T47D (cell line): ENCODE results near the gene MZT2A.
"Not testable (repeated sequence)": the region's sequence is repeated elsewhere in the genome, so short reads cannot be mapped to it uniquely, and the experiment has no call there.

Source experiments
- DNase-seq, 2 experiments: peaks; one replicate each; pipeline versions ENCODE4 v3.0.0 to v3.0.0-alpha.2; 2011 to 2012; ENCODE audit warnings: low read depth in 1 of 2, low spot score in 1 of 2
- JUND ChIP-seq: IDR thresholded peaks from 2 replicates; pipeline ENCODE4 v1.6.1; 2012; ENCODE audit warnings: low read depth
- in situ Hi-C: cut with HindIII; loops from 2 replicates; pipeline ENCODE4 v1.10.0; 2016; ENCODE audit warnings: low sequenced_read_pairs, low pct_unique_long_range_greater_than_20kb

Gene MZT2A

DNA sequence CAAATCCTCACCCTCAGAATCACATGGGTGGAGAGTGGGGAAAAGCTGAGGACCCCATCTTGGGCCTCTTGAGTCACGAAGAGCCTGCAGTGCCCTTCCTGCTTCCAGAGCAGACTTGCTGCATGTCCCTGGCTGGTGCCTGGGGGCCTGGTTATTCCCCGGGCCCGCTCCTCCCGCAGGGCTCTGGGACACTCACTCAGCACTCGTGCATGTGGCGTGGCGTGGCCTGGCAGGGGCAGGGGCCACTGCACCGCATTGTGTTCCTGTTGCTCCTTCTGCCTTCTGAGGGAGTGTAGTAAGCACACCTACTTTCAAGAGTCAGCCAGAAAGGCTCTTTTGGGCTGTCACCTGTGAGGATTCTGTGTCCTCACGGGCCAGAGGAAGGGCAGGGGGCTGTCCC lies 17.4 kb upstream of the MZT2A start:
- no peak for DNase-seq
- no peak for TF ChIP-seq JUND
- in situ Hi-C loops, result no loop called here

DNA sequence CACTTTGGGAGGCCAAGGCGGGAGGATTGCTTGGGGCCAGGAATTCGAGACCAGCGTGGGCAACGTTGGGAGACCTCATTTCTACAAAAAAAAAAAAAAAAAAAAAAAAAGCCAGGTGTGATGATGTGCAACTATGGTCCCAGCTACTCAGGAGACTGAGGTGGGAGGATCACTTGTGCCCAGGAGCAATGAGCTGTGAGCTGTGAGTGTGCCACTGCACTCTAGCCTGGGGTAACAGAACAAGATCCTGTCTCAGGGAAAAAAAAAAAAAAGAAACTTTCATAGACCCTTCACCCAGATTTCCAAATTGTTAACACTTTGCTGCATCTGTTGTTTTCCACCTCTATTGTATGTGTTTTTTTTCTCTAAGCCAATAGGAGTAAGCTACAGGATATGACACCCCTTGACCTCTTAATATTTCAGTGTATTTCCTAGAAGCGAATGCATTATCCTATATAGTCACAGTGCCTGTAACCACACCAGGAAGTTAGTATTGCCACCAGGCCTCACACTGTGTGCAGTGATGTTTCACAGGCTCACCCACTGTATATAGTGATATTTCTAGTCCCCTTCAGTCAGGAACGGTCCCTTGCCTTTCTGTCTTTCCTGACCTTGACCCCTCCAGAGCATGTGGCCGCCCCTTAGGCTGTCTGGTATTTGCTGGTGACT lies 12.0 kb upstream of the MZT2A start:
- DNase-seq, in situ Hi-C loops: not testable (repeated sequence)

GRCh38 chr2:131503587-131503986 lies 11.4 kb upstream of the MZT2A start:
- DNase-seq, in situ Hi-C loops: not testable (repeated sequence)

DNA sequence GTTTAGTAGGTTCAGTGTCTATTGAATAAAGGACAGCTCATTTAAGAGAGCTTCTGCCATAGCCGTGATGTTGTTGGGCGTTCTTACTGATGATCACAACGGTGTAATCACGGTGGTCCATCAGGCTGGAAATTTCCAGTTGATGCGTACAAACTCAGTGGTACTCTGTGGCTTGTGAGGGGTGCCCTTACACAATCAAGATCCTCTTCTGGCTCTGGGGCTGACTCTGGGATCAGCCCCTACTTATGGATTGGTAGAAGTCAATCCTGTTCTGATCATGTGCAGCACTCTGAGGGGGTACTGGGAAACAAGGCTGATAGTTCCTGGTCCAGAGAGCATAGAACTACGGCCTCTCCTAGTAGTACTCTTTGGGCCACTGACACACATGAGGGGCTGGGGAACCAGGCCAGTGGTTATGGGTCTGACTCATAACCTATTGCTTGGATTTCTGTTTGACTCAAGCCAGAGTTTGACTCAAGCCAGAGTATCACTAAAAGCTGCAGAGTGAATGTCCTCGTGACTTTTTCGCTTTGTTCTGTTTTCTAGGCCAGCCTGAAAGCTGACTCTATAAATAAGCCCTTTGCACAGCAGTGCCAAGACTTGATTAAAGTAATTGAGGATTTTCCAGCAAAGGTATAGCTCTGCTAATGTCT lies 6.2 kb upstream of the MZT2A start:
- DNase-seq, in situ Hi-C loops: not testable (repeated sequence)

GRCh38 chr2:131495506-131495905 lies 3.3 kb upstream of the MZT2A start:
- in situ Hi-C loops, DNase-seq: not testable (repeated sequence)

GRCh38 chr2:131493199-131493968 lies 1.2 kb upstream of the MZT2A start:
- in situ Hi-C loops, result no loop called here
- DNase-seq, result no peak
- no peak for TF ChIP-seq JUND

- TF ChIP-seq JUND, result no peak
- DNase-seq, result peak; percentile 95
- in situ Hi-C loops, result no loop called here
These were observed 411 bp upstream of the MZT2A start for GRCh38 chr2:131492418-131493198.

- in situ Hi-C loops, DNase-seq: not testable (repeated sequence)
These were observed 744 bp downstream of the MZT2A start for GRCh38 chr2:131491469-131491836.

- DNase-seq, result not testable (repeated sequence)
These were observed 1.4 kb downstream of the MZT2A start for GRCh38 chr2:131490616-131491468.

GRCh38 chr2:131488306-131489205 lies 3.6 kb downstream of the MZT2A start:
- TF ChIP-seq JUND, result no peak
- in situ Hi-C loops, result no loop called here
- DNase-seq, result no peak

More at GRCh38 chr2:131490616-131491468, 1.4 kb downstream of the MZT2A start:
- in situ Hi-C loops, result not testable (repeated sequence)

DNA sequence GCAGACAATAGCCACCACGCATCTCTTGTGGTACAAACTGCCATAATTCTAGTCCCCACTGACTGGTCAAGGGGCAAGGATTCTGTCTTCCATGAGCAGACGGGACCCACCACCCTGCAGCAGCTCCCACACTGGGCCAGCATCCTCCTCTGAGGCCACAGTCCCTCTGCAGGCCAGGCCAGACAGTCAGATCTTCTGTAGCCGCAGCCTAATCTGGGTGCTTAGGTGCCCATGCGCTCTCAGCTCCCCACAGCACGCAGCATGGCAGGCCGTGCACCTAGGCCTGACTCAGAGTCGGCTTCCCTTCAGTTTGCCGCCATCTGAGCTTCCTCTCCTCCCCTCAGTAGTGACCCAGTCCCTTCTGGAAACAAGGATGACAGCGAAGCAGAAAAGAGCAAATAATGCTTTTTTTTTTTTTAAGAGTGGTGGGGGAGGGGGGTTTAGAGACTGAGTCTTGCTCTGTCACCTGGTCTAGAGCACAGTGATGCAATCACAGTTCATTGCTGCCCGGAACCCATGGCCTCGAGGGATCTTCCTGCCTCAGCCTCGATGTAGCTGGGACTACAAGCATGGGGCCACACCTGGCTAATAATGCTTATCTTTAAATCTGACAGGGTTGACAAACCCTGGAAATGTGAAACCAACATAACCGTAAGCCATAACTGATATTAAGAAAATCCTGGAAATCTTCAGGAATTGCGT lies 5.8 kb downstream of the MZT2A start:
- DNase-seq, in situ Hi-C loops: not testable (repeated sequence)

DNA sequence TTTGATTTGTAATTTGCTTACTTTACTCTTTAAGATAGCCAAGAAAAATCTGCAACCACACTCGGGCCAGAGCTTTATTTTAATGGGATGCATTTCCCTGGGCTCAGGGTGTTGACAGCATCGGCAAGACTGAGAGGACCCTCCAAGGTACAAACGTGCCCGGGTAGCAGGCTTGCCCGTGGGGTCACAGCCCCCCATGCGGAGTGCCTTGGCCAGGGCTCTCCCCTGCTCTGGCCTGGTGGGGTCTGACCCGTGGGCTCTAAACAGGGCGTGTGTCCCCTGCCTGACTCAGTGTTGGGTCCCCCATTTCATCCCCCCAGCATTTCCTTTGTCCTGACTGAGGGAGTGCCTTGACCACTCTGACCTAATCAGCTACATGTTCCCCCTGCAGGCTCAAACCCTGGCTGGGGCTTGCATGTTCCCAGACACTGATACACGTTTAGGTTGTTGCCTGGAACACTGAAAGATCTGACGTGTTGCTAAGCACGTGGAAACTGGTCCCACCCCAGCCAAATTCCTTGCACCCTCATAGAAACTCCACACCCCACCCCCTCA lies 7.2 kb downstream of the MZT2A start:
- DNase-seq, in situ Hi-C loops: not testable (repeated sequence)

DNA sequence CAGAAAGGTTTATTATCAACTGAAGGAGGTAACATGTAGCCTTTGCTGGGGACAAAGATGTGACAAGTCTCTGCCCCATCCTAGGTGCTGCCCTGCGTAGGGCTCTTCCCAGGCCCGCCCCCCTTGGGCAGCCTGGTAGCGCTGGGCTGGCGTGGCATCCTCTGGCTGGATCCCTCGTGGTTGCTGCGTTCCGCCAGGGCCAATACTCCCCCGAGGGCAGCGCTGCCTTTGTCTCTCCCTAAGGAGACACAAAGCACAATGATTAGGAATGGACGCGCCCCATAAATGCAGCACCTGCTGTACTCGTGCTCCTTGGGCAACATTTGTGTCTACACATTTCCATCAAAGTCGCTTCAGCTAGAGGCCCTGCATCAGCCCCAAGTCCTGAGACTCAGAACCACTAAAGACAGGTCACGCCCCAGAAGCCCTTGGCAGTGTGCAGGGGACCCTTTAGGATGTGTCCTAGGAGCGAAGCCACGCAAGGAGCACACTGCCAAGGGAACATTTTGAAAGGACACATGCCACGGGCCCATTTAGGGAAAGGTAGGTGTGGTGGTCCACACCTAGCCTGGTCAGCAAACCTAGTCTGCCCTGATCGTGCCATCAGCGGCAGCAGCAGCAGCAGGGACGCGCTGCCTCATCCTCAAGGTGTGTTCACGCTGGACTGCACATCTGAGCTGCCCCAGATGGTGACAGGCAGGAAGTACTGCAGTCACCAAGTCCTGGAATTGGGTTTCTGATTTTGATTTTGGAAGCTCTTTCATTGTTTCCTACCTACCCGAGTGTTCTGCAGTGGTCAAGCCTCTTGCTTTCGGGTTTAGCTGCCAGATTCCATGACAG lies 8.0 kb downstream of the MZT2A start:
- DNase-seq, in situ Hi-C loops: not testable (repeated sequence)

GRCh38 chr2:131482506-131483155 lies 9.6 kb downstream of the MZT2A start:
- in situ Hi-C loops, DNase-seq: not testable (repeated sequence)
